Central memory CD8-positive, alpha-beta T cell (primary cell): ENCODE results near the gene TSPAN14.

ENCODE experiments used
- ATAC-seq: fragments of 150-1000 bp; cut with Tn5 transposase; replicated peaks from 2 replicates; pipeline ENCODE4 v1.10.0; 2022; ENCODE audit warnings: mild to moderate bottlenecking, moderate FRiP score, moderate number of reproducible peaks; ENCODE audit not compliant: poor library complexity, severe bottlenecking; ENCODE audit errors: extremely low read depth
- DNase-seq, 2 donors: peaks; one replicate each; pipeline ENCODE4 v3.0.0; 2021; ENCODE audit warnings: low spot score in 2 of 2
- H3K27ac Mint-ChIP-seq: one replicate; pipeline ENCODE4 v1.8.0; 2022; ENCODE audit warnings: low read depth, mild to moderate bottlenecking, moderate library complexity, mixed read lengths
- H3K27me3 Mint-ChIP-seq: one replicate; pipeline ENCODE4 v1.8.0; 2022; ENCODE audit warnings: mixed read lengths
- H3K36me3 Mint-ChIP-seq: one replicate; pipeline ENCODE4 v1.8.0; 2022; ENCODE audit warnings: mild to moderate bottlenecking, moderate library complexity, mixed read lengths; ENCODE audit not compliant: insufficient read depth
- H3K4me1 Mint-ChIP-seq: one replicate; pipeline ENCODE4 v1.8.0; 2022; ENCODE audit warnings: mixed read lengths
- H3K4me3 Mint-ChIP-seq: one replicate; pipeline ENCODE4 v1.8.0; 2022; ENCODE audit warnings: mild to moderate bottlenecking, moderate library complexity, mixed read lengths
- H3K9me3 Mint-ChIP-seq: one replicate; pipeline ENCODE4 v1.8.0; 2022; ENCODE audit warnings: mixed read lengths

The TSPAN14 gene

GRCh38 chr10:80452640-80453039, 1.5 kb upstream of the TSPAN14 start:
- Mint-ChIP-seq H3K9me3 (no peaks in the 10 kb centered on the region), H3K27me3 (no peaks in the 10 kb centered on the region), H3K27ac (no peak overlapping the region), H3K4me1 (peaks cover 22% of the 10 kb centered on the region), H3K4me3 (no peak overlapping the region), H3K36me3 (peaks cover 6% of the 10 kb centered on the region)
- DNase-seq (no peak), ATAC-seq (no peak)

GRCh38 chr10:80453056-80453841, 861 bp upstream of the TSPAN14 start:
- no peak overlapping the region for H3K27ac Mint-ChIP-seq
- H3K4me3 Mint-ChIP-seq = no peak overlapping the region
- no peaks in the 10 kb centered on the region for H3K9me3 Mint-ChIP-seq
- peaks cover 8% of the 10 kb centered on the region for H3K36me3 Mint-ChIP-seq
- DNase-seq = no peak
- no peak for ATAC-seq
- H3K4me1 Mint-ChIP-seq = peaks cover 28% of the 10 kb centered on the region
- H3K27me3 Mint-ChIP-seq = no peaks in the 10 kb centered on the region

GRCh38 chr10:80454513-80455460, 677 bp downstream of the TSPAN14 start:
- ATAC-seq (peak; percentile 11), DNase-seq (no peak)
- H3K4me3 Mint-ChIP-seq = peak overlapping the region; percentile 96
- H3K36me3 Mint-ChIP-seq = peaks cover 15% of the 10 kb centered on the region
- no peaks in the 10 kb centered on the region for H3K9me3 Mint-ChIP-seq
- peak overlapping the region; percentile 92 for H3K27ac Mint-ChIP-seq
- no peaks in the 10 kb centered on the region for H3K27me3 Mint-ChIP-seq
- H3K4me1 Mint-ChIP-seq = peaks cover 43% of the 10 kb centered on the region

- peaks cover 17% of the 10 kb centered on the region for H3K36me3 Mint-ChIP-seq
- DNase-seq (no peak), ATAC-seq (no peak)
- no peaks in the 10 kb centered on the region for H3K9me3 Mint-ChIP-seq
- H3K27me3 Mint-ChIP-seq = no peaks in the 10 kb centered on the region
- peak overlapping the region; percentile 92 for H3K27ac Mint-ChIP-seq
- H3K4me3 Mint-ChIP-seq = peak overlapping the region; percentile 96
- H3K4me1 Mint-ChIP-seq = peaks cover 52% of the 10 kb centered on the region
Measured at GRCh38 chr10:80455461-80456349, 1.6 kb downstream of the TSPAN14 start.

- no peak for ATAC-seq
- no peaks in the 10 kb centered on the region for H3K27me3 Mint-ChIP-seq
- H3K4me3 Mint-ChIP-seq = peak overlapping the region; percentile 96
- no peak for DNase-seq
- H3K36me3 Mint-ChIP-seq = peaks cover 17% of the 10 kb centered on the region
- no peaks in the 10 kb centered on the region for H3K9me3 Mint-ChIP-seq
- H3K4me1 Mint-ChIP-seq = peaks cover 72% of the 10 kb centered on the region
- peak overlapping the region; percentile 92 for H3K27ac Mint-ChIP-seq
Measured at GRCh38 chr10:80457554-80458262, 3.6 kb downstream of the TSPAN14 start.

GRCh38 chr10:80458263-80458625, 4.1 kb downstream of the TSPAN14 start:
- H3K27me3 Mint-ChIP-seq = no peaks in the 10 kb centered on the region
- no peak for ATAC-seq
- H3K9me3 Mint-ChIP-seq = no peaks in the 10 kb centered on the region
- peaks cover 77% of the 10 kb centered on the region for H3K4me1 Mint-ChIP-seq
- no peak for DNase-seq
- peak overlapping the region; percentile 96 for H3K4me3 Mint-ChIP-seq
- H3K27ac Mint-ChIP-seq = peak overlapping the region; percentile 92
- H3K36me3 Mint-ChIP-seq = peaks cover 17% of the 10 kb centered on the region

- DNase-seq (no peak), ATAC-seq (no peak)
- H3K36me3 Mint-ChIP-seq = peaks cover 19% of the 10 kb centered on the region
- H3K9me3 Mint-ChIP-seq = no peaks in the 10 kb centered on the region
- peak overlapping the region; percentile 96 for H3K4me3 Mint-ChIP-seq
- no peaks in the 10 kb centered on the region for H3K27me3 Mint-ChIP-seq
- peaks cover 81% of the 10 kb centered on the region for H3K4me1 Mint-ChIP-seq
- H3K27ac Mint-ChIP-seq = peak overlapping the region; percentile 92
Measured at GRCh38 chr10:80458638-80459037, 4.5 kb downstream of the TSPAN14 start.

GRCh38 chr10:80459047-80459865, 5.1 kb downstream of the TSPAN14 start:
- Mint-ChIP-seq H3K9me3 (no peaks in the 10 kb centered on the region), H3K27me3 (no peaks in the 10 kb centered on the region), H3K4me1 (peaks cover 87% of the 10 kb centered on the region), H3K4me3 (peak overlapping the region; percentile 96), H3K27ac (peak overlapping the region; percentile 92), H3K36me3 (peaks cover 19% of the 10 kb centered on the region)
- peak; percentile 66 for ATAC-seq
- DNase-seq = peak in 1 of 2 donors; percentile 57

- H3K36me3 Mint-ChIP-seq = peaks cover 18% of the 10 kb centered on the region
Measured at GRCh38 chr10:80460399-80461207, 6.5 kb downstream of the TSPAN14 start.

GRCh38 chr10:80461208-80462183, 7.4 kb downstream of the TSPAN14 start:
- Mint-ChIP-seq H3K4me1 (peaks cover 93% of the 10 kb centered on the region), H3K27ac (peak overlapping the region; percentile 92), H3K36me3 (peaks cover 21% of the 10 kb centered on the region), H3K27me3 (no peaks in the 10 kb centered on the region), H3K9me3 (no peaks in the 10 kb centered on the region), H3K4me3 (peak overlapping the region; percentile 96)
- ATAC-seq (no peak), DNase-seq (no peak)

More at GRCh38 chr10:80460399-80461207, 6.5 kb downstream of the TSPAN14 start:
- H3K27ac Mint-ChIP-seq = peak overlapping the region; percentile 92
- no peaks in the 10 kb centered on the region for H3K9me3 Mint-ChIP-seq
- DNase-seq = no peak
- no peak for ATAC-seq
- peak overlapping the region; percentile 96 for H3K4me3 Mint-ChIP-seq
- no peaks in the 10 kb centered on the region for H3K27me3 Mint-ChIP-seq
- peaks cover 94% of the 10 kb centered on the region for H3K4me1 Mint-ChIP-seq
